ENCODE data around the gene KRTAP10-5.

The KRTAP10-5 gene

DNA sequence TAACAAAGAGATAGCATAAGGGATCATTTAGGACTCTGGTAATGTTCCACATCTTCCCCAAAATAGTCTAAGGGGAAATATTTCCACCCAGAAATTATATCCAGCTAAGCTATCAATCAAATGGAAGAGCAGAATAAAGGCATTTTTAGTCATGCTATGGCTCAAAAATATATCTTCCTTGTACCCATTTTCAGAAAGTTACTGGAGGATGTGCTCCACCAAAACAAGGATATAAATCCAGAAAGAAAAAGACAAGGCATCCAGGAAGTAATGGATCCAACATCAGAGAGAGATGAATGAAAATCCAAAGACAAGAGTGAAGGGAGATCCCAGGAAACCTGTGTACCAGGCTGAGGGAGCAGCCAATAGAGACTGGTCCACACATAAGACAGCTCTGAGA is 28.8 kb upstream of the KRTAP10-5 start:
- no peaks in the 10 kb centered on the region for H3K36me3 ChIP-seq (ENCODE audit: insufficient read depth)
- no peak overlapping the region for H3K9ac ChIP-seq
- H3K4me3 ChIP-seq (IDR thresholded peaks at IDR 0.05; ENCODE audit: insufficient read depth, low read depth, low read length) = no peak overlapping the region
- H3K79me2 ChIP-seq (ENCODE audit: insufficient read depth, low read depth) = no peaks in the 10 kb centered on the region
- no peak overlapping the region for H2AFZ ChIP-seq (ENCODE audit: low read depth)
- H3K27me3 ChIP-seq (ENCODE audit: insufficient read depth, low read depth) = peaks cover 19% of the 10 kb centered on the region; the same call in 1 of the 2 replicates
- TF ChIP-seq, protein P1, sequence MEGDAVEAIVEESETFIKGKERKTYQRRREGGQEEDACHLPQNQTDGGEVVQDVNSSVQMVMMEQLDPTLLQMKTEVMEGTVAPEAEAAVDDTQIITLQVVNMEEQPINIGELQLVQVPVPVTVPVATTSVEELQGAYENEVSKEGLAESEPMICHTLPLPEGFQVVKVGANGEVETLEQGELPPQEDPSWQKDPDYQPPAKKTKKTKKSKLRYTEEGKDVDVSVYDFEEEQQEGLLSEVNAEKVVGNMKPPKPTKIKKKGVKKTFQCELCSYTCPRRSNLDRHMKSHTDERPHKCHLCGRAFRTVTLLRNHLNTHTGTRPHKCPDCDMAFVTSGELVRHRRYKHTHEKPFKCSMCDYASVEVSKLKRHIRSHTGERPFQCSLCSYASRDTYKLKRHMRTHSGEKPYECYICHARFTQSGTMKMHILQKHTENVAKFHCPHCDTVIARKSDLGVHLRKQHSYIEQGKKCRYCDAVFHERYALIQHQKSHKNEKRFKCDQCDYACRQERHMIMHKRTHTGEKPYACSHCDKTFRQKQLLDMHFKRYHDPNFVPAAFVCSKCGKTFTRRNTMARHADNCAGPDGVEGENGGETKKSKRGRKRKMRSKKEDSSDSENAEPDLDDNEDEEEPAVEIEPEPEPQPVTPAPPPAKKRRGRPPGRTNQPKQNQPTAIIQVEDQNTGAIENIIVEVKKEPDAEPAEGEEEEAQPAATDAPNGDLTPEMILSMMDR (conservative IDR thresholded peaks at IDR 0.05; ENCODE audit: low read depth, low read length) = no peak
- no peak overlapping the region for H3K27ac ChIP-seq
- no peaks in the 10 kb centered on the region for H3K4me1 ChIP-seq (ENCODE audit: low read depth, poor library complexity, severe bottlenecking)
- H3K4me2 ChIP-seq = no peak overlapping the region
- H4K20me1 ChIP-seq (ENCODE audit: insufficient read depth) = no peaks in the 10 kb centered on the region

DNA sequence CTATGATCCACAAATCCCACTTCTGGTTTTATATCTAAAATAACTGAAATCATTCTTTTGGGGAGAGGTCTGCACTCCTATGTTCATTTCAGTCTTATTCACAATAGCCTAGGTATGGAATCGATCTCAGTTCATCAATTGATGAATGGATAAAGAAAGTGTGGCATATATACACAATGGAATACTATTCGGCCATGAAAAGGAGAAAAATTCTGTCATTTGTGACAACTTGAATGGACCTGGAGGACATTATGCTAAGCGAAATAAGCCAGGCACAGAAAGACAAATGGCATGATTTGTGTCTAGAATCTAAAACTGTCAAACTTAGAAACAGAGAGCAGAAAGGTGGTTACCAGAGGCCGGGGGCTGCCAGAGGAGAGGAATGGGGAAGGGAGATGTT is 26.1 kb upstream of the KRTAP10-5 start:
- Histone ChIP-seq H3K36me3 (ENCODE audit: insufficient read depth) (no peaks in the 10 kb centered on the region), H3K79me2 (ENCODE audit: insufficient read depth, low read depth) (no peaks in the 10 kb centered on the region), H3K27ac (no peak overlapping the region), H4K20me1 (ENCODE audit: insufficient read depth) (no peaks in the 10 kb centered on the region), H3K4me2 (no peak overlapping the region), H3K9ac (no peak overlapping the region), H2AFZ (ENCODE audit: low read depth) (no peak overlapping the region), H3K4me1 (ENCODE audit: low read depth, poor library complexity, severe bottlenecking) (no peaks in the 10 kb centered on the region), H3K4me3 (IDR thresholded peaks at IDR 0.05; ENCODE audit: insufficient read depth, low read depth, low read length) (no peak overlapping the region), H3K27me3 (ENCODE audit: insufficient read depth, low read depth) (peaks cover 20% of the 10 kb centered on the region; the same call in 1 of the 2 replicates)
- TF ChIP-seq, protein P1 (conservative IDR thresholded peaks at IDR 0.05; ENCODE audit: low read depth, low read length) = no peak

DNA sequence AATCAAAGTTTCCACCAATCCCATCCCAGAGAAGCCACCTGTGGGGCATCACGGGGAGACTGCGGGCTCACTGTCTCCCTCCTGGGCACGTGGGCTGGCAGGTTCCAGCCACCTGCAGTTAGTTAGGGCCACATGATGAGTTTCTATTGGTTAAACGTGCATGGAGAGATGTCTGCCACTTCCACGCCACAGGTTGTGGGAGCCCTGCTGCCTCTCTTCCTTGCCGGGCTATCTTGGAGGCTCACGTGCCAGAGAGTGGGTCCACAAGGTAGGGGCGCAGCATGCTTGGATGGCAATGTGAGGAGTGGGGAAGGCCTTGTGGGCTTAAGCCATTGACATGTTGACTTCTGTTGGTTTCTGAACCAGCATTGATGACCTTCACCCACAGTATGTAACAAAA is 23.5 kb upstream of the KRTAP10-5 start:
- Histone ChIP-seq H3K4me2 (no peak overlapping the region), H3K27me3 (ENCODE audit: insufficient read depth, low read depth) (peaks cover 31% of the 10 kb centered on the region; the same call in 1 of the 2 replicates), H3K36me3 (ENCODE audit: insufficient read depth) (no peaks in the 10 kb centered on the region), H3K4me1 (ENCODE audit: low read depth, poor library complexity, severe bottlenecking) (no peaks in the 10 kb centered on the region), H3K9ac (no peak overlapping the region), H3K27ac (no peak overlapping the region), H4K20me1 (ENCODE audit: insufficient read depth) (no peaks in the 10 kb centered on the region), H2AFZ (ENCODE audit: low read depth) (no peak overlapping the region), H3K79me2 (ENCODE audit: insufficient read depth, low read depth) (no peaks in the 10 kb centered on the region), H3K4me3 (IDR thresholded peaks at IDR 0.05; ENCODE audit: insufficient read depth, low read depth, low read length) (no peak overlapping the region)
- TF ChIP-seq, protein P1 (conservative IDR thresholded peaks at IDR 0.05; ENCODE audit: low read depth, low read length) = no peak

DNA sequence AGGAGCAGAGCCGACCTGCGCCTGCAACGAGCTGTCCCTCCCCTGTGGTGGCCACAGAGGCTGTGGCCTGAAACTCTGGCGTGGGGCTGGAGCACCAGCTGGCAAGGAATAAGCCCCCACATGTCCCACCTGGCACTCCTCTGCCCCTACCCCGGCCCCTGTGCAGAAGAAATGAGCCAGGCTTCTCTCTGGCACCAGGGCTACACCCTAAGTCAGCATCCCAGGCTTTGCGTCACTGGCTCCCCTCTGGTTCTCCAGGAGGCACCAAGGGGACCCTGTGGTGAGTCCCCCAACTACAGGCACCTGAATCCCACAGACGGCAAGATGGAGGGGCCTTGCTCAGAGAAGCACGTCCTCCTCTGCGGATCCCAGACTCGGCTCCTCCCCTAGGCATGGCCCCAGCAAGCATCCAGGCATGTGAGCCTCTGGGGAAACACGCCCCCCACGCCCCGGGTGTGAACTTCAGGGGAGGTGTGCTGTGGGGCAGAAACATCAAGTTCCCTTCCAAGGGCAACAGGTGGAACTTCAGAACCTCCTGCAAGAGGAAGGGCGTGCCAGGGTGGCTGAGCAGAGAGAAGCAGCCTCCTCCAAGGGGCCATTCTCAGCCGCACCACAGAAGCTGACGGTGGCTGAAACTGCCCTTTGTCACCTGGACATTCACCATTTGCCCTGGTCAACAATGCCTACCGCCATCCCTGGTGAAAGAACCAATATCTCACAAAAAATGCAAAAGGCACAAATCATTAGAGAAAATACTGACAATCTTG is 22.9 kb upstream of the KRTAP10-5 start:
- Histone ChIP-seq H3K27ac (no peak overlapping the region), H3K79me2 (ENCODE audit: insufficient read depth, low read depth) (no peaks in the 10 kb centered on the region), H3K9ac (no peak overlapping the region), H3K4me2 (no peak overlapping the region), H4K20me1 (ENCODE audit: insufficient read depth) (no peaks in the 10 kb centered on the region), H2AFZ (ENCODE audit: low read depth) (no peak overlapping the region), H3K27me3 (ENCODE audit: insufficient read depth, low read depth) (peaks cover 38% of the 10 kb centered on the region; the same call in 1 of the 2 replicates), H3K36me3 (ENCODE audit: insufficient read depth) (no peaks in the 10 kb centered on the region), H3K4me1 (ENCODE audit: low read depth, poor library complexity, severe bottlenecking) (no peaks in the 10 kb centered on the region), H3K4me3 (IDR thresholded peaks at IDR 0.05; ENCODE audit: insufficient read depth, low read depth, low read length) (no peak overlapping the region)
- TF ChIP-seq, protein P1 (conservative IDR thresholded peaks at IDR 0.05; ENCODE audit: low read depth, low read length) = no peak

Data from KMS-11 (cell line).